Activated CD4-positive, alpha-beta T cell treated with anti-CD3 and anti-CD28 coated beads, Interleukin-2, amount 10 ng/mL, durations not matched to agents 7 days and 5 days (primary cell): ENCODE measurements around the gene TGFBR3L. TPM values are rescaled to one million over a fixed set of nuclear protein-coding genes. Genes with fewer than 3 reads are reported as not detected.

ENCODE experiments used
- CTCF ChIA-PET: fragments of 350-600 bp; sonication (Branson Sonifier 250); formaldehyde crosslinking; loops from one replicate; lab custom pipeline; 2021; ENCODE audit warnings: antibody characterized with exemption; lab: Charles Lee
- POLR2A ChIA-PET: fragments of 350-600 bp; sonication (Branson Sonifier 250); formaldehyde crosslinking; loops from one replicate; lab custom pipeline; 2021; ENCODE audit warnings: antibody characterized with exemption; lab: Charles Lee
- DNase-seq: peaks from one replicate; pipeline ENCODE4 v3.0.0-alpha.2; 2020
- H3K27ac Mint-ChIP-seq: one replicate; pipeline ENCODE4 v1.8.0; 2021; ENCODE audit warnings: mild to moderate bottlenecking, moderate library complexity, mixed read lengths
- H3K27me3 Mint-ChIP-seq: one replicate; pipeline ENCODE4 v1.8.0; 2021; ENCODE audit warnings: mixed read lengths
- H3K36me3 Mint-ChIP-seq: one replicate; pipeline ENCODE4 v1.8.0; 2021; ENCODE audit warnings: low read depth, mixed read lengths
- H3K4me1 Mint-ChIP-seq: one replicate; pipeline ENCODE4 v1.8.0; 2021; ENCODE audit warnings: mixed read lengths
- H3K4me3 Mint-ChIP-seq: one replicate; pipeline ENCODE4 v1.8.0; 2021; ENCODE audit warnings: mild to moderate bottlenecking, moderate library complexity, mixed read lengths
- H3K9me3 Mint-ChIP-seq: one replicate; pipeline ENCODE4 v1.8.0; 2021; ENCODE audit warnings: mixed read lengths
- total RNA-seq, 2 experiments: library from RNA; stranded (reverse); gene quantifications; one replicate each; pipeline ENCODE4 v1.2.3, GENCODE V29; 2021

Gene TGFBR3L
- total RNA-seq, 2 experiments from 2014 or later: 0.79 to 1.4 TPM

DNA sequence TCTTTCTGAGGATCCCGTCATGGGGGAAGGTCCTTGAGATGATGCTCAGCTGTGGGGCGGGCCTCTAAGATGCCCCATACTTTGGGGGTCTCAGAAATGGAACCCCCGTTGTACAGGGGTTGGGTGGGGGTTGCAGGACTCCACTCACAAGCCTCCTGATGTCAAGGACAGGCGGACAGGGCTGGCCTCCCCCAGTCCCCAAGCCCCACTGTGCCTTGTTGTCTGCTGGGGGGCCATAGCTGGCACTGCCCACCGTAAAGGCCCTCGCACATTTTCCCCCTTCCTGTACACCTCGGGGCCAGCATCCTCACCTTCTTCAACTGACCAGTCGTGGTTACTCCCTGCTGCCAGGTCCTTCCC lies 8.2 kb downstream of the TGFBR3L start:
- no peak overlapping the region for H3K27ac Mint-ChIP-seq
- no peak for DNase-seq
- H3K4me3 Mint-ChIP-seq: peak overlapping the region; percentile 25
- ChIA-PET POLR2A (no interaction called here), CTCF (interaction anchor here (1.5 to 1.7 kb wide), 2 partner anchors 21 to 53 kb away, joined by 5 to 6 read pairs; partner anchors contain the start of gene TIMM44)
- H3K27me3 Mint-ChIP-seq: peaks cover 16% of the 10 kb centered on the region
- peaks cover 8% of the 10 kb centered on the region for H3K36me3 Mint-ChIP-seq
- no peaks in the 10 kb centered on the region for H3K9me3 Mint-ChIP-seq
- H3K4me1 Mint-ChIP-seq: peaks cover 36% of the 10 kb centered on the region

GRCh38 chr19:7923295-7924191 lies 8.9 kb downstream of the TGFBR3L start:
- H3K36me3 Mint-ChIP-seq: peaks cover 8% of the 10 kb centered on the region
- POLR2A ChIA-PET: no interaction called here
- peak overlapping the region; percentile 25 for H3K4me3 Mint-ChIP-seq

GRCh38 chr19:7924241-7924640 lies 9.6 kb downstream of the TGFBR3L start:
- ChIA-PET CTCF (interaction anchor here (1.7 kb wide), 1 partner anchor 55 kb away, joined by 6 read pairs; no protein-coding TSS in a partner anchor), POLR2A (no interaction called here)
- no peak overlapping the region for H3K27ac Mint-ChIP-seq
- DNase-seq: no peak
- H3K27me3 Mint-ChIP-seq: peaks cover 6% of the 10 kb centered on the region
- no peaks in the 10 kb centered on the region for H3K9me3 Mint-ChIP-seq
- H3K36me3 Mint-ChIP-seq: peaks cover 8% of the 10 kb centered on the region
- H3K4me1 Mint-ChIP-seq: peaks cover 31% of the 10 kb centered on the region
- H3K4me3 Mint-ChIP-seq: no peak overlapping the region

More at GRCh38 chr19:7923295-7924191, 8.9 kb downstream of the TGFBR3L start:
- H3K27ac Mint-ChIP-seq: no peak overlapping the region
- no peaks in the 10 kb centered on the region for H3K9me3 Mint-ChIP-seq
- CTCF ChIA-PET: interaction anchor here (1.7 kb wide), 1 partner anchor 54 kb away, joined by 6 read pairs; no protein-coding TSS in a partner anchor
- DNase-seq: no peak
- H3K4me1 Mint-ChIP-seq: peaks cover 31% of the 10 kb centered on the region
- H3K27me3 Mint-ChIP-seq: peaks cover 9% of the 10 kb centered on the region

GRCh38 chr19:7924651-7925170 lies 10.1 kb downstream of the TGFBR3L start:
- H3K4me1 Mint-ChIP-seq: peaks cover 27% of the 10 kb centered on the region
- H3K27me3 Mint-ChIP-seq: peaks cover 4% of the 10 kb centered on the region
- no peak overlapping the region for H3K27ac Mint-ChIP-seq
- no peak for DNase-seq
- peak overlapping the region; percentile 25 for H3K4me3 Mint-ChIP-seq
- CTCF ChIA-PET: interaction anchor here (1.7 kb wide), 1 partner anchor 55 kb away, joined by 6 read pairs; no protein-coding TSS in a partner anchor
- no peaks in the 10 kb centered on the region for H3K9me3 Mint-ChIP-seq
- peaks cover 8% of the 10 kb centered on the region for H3K36me3 Mint-ChIP-seq
- POLR2A ChIA-PET: no interaction called here

DNA sequence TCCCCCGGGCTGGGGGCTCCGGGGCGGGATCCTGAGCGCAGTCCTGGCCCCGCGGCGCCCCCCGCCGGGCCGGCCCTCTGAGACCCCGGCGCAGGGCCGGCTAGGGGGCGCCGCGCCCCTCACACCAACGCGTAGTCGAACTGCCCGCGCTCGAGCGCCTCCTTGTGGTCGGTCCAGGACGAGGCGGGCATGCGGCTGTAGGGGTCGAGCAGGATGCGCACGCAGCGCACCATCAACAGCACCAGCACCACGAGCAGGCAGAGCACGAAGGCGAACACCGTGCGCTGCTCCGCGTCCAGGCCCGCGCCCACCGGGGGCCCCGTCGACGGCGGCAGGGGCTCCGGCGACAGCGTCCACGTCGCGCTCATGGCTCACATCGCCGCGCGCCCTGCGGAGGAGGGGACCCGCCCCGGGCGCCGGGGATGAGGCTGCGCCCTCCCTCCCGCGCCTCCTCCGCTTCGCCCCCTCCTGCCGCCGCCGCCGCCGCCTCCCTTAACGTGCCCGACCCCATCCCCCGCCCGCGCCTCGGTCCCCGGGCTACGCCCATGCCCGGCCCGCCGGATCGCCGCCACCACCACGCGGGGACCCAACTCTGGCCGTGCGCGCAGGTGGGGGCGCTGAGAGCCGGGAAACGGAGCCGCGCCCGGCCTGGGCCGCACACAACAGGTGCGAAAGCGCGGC lies 10.7 kb downstream of the TGFBR3L start:
- ChIA-PET POLR2A (no interaction called here), CTCF (no interaction called here)
- no peaks in the 10 kb centered on the region for H3K9me3 Mint-ChIP-seq
- H3K4me3 Mint-ChIP-seq: peak overlapping the region; percentile 73
- no peaks in the 10 kb centered on the region for H3K27me3 Mint-ChIP-seq
- no peak overlapping the region for H3K27ac Mint-ChIP-seq
- peaks cover 8% of the 10 kb centered on the region for H3K36me3 Mint-ChIP-seq
- peaks cover 23% of the 10 kb centered on the region for H3K4me1 Mint-ChIP-seq
- DNase-seq: peak; percentile 79

GRCh38 chr19:7926021-7926726 lies 11.5 kb downstream of the TGFBR3L start, which contains the start of gene CTXN1:
Gene CTXN1 (minus strand): TSS chr19:7926135. CDS start chr19:7925538, 597 bp downstream.
- Mint-ChIP-seq H3K27ac (no peak within 1 kb of the TSS), H3K4me1 (peaks cover 19% of the 10 kb centered on the region)
- POLR2A ChIA-PET: no interaction called here

DNA sequence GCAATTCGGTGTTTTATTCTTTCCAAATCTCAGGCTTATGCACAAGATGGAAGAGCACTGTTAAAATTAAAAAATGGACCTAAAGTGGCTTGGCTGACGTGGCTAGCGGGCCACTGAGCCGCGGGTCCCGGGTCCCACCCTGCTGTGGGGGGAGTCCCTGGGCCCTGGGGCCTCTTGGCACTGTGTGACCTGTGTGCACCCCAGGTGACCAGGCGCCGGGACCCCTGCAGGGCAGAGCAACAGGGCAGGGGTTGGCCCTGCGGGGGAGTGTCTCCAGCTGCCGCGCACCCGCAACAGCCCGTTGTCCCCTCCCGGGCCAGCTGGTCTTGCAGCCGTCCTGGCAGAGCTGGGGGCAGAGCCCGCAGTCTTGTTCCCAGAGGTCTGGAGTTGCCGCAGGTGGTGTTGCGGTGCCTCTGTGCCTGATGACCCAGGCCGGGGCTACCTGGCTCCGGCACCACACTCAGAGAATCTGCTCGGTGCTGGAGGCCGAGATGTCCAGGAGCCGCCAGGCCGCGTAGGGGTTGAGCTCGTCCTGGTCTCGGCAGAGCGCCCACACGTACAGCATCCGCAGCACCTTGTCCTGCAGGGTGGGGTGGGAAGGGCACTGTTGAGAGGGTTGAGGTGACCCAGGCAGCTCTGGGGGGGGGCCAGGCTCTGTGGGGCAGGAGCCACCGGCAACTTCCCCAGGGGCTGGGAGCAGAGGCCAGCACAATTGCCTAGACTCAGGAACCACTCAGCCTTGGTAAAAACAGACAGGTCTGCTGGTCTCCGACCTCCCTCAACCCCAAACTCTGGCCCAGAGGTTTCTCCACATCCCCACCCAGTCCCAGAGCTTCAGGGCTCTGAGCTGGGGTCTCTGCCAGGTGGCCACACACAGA lies 12.3 kb downstream of the TGFBR3L start:
- no peaks in the 10 kb centered on the region for H3K27me3 Mint-ChIP-seq
- ChIA-PET CTCF (interaction anchor here (3.1 to 5.8 kb wide), 2 partner anchors 17 to 58 kb away, joined by 11 to 38 read pairs; partner anchors contain the start of gene TIMM44), POLR2A (no interaction called here)
- peak overlapping the region; percentile 57 for H3K4me3 Mint-ChIP-seq
- H3K27ac Mint-ChIP-seq: no peak overlapping the region
- peaks cover 11% of the 10 kb centered on the region for H3K4me1 Mint-ChIP-seq
- no peak for DNase-seq
- H3K36me3 Mint-ChIP-seq: peaks cover 8% of the 10 kb centered on the region
- no peaks in the 10 kb centered on the region for H3K9me3 Mint-ChIP-seq

More at GRCh38 chr19:7926021-7926726, 11.5 kb downstream of the TGFBR3L start, which contains the start of gene CTXN1:
- Mint-ChIP-seq H3K4me3 (peak within 1 kb of the TSS; percentile 73), H3K27me3 (no peaks in the 10 kb centered on the region), H3K9me3 (no peaks in the 10 kb centered on the region), H3K36me3 (peaks cover 8% of the 10 kb centered on the region)
- CTCF ChIA-PET: interaction anchor here (0.5 kb wide), 1 partner anchor 381 kb away, joined by 3 read pairs; no protein-coding TSS in a partner anchor
- peak; percentile 73 for DNase-seq

GRCh38 chr19:7927605-7928333 lies 13.1 kb downstream of the TGFBR3L start:
- no peak for DNase-seq
- CTCF ChIA-PET: interaction anchor here (3.1 to 5.8 kb wide), 2 partner anchors 16 to 59 kb away, joined by 11 to 38 read pairs; partner anchors contain the start of gene TIMM44
- Mint-ChIP-seq H3K27ac (no peak overlapping the region), H3K9me3 (no peaks in the 10 kb centered on the region), H3K4me1 (peaks cover 8% of the 10 kb centered on the region), H3K27me3 (no peaks in the 10 kb centered on the region), H3K4me3 (no peak overlapping the region), H3K36me3 (peaks cover 3% of the 10 kb centered on the region)
- POLR2A ChIA-PET: no interaction called here

DNA sequence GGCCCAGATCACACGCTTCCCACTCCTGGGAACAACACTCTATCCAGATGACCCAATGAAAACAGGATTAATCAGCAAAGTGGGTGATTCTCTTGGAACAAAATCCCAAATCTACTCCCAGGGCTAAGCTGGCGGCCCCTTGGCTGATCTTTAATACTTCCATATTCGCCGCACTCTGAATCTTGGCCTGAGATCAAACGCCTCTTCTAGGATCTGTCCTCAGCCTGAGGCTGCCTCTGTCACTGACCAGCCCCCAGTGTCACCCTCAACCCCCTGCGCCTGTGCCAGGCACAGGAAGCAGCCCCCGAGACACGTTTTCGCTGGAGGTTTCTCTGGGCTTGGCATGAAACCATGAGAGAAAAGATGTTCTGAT lies 13.7 kb downstream of the TGFBR3L start:
- DNase-seq: no peak
- Mint-ChIP-seq H3K27ac (no peak overlapping the region), H3K4me1 (peaks cover 8% of the 10 kb centered on the region), H3K4me3 (no peak overlapping the region), H3K27me3 (no peaks in the 10 kb centered on the region), H3K36me3 (no peaks in the 10 kb centered on the region), H3K9me3 (no peaks in the 10 kb centered on the region)
- POLR2A ChIA-PET: interaction anchor here (0.5 kb wide), 1 partner anchor 548 kb away, joined by 5 read pairs; no protein-coding TSS in a partner anchor
- CTCF ChIA-PET: interaction anchor here (1.3 to 5.8 kb wide), 4 partner anchors 8 to 74 kb away, joined by 4 to 38 read pairs (median 10); partner anchors contain the start of genes SNAPC2 and TIMM44

GRCh38 chr19:7928741-7929701 lies 14.4 kb downstream of the TGFBR3L start:
- H3K36me3 Mint-ChIP-seq: peaks cover 2% of the 10 kb centered on the region
- no peaks in the 10 kb centered on the region for H3K9me3 Mint-ChIP-seq
- no peaks in the 10 kb centered on the region for H3K27me3 Mint-ChIP-seq
- POLR2A ChIA-PET: interaction anchor here (0.5 to 1.0 kb wide), 2 partner anchors 8 to 548 kb away, joined by 3 to 5 read pairs; partner anchors contain the start of gene SNAPC2
- CTCF ChIA-PET: interaction anchor here (0.6 to 5.8 kb wide), 8 partner anchors 9 to 412 kb away, joined by 3 to 38 read pairs (median 4); partner anchors contain the start of genes SNAPC2 and TIMM44
- H3K4me1 Mint-ChIP-seq: peaks cover 8% of the 10 kb centered on the region
- peak overlapping the region; percentile 54 for H3K27ac Mint-ChIP-seq
- no peak overlapping the region for H3K4me3 Mint-ChIP-seq
- peak; percentile 68 for DNase-seq
